Posterior vena cava (tissue), 2 donors: Measurements from ENCODE around the gene UBFD1. TPM values are rescaled to one million over a fixed set of nuclear protein-coding genes. Genes with fewer than 3 reads are reported as not detected.
"Not testable (repeated sequence)": the region's sequence is repeated elsewhere in the genome, so short reads cannot be mapped to it uniquely, and the experiment has no call there.

Source experiments
- DNase-seq: peaks from one replicate; pipeline ENCODE4 v3.0.0-alpha.2; 2020; ENCODE audit warnings: low spot score
- intact Hi-C, 2 donors: fragments of 100-400 bp; cut with DNase I; formaldehyde crosslinking; loops; one replicate each; pipeline versions ENCODE4 v1.14.1 to v1.14.2; 2022 to 2023
- total RNA-seq, 2 donors: library from RNA; stranded (reverse); fragmentation: NEBNext Ultra II Directional; extraction: Animal tissue kit (Norgen Biotek cat#: 25700); gene quantifications; one replicate each; pipeline ENCODE4 v1.2.1, GENCODE V29; 2021
- donor health status: DM: yes; HTN: yes; CAD: no.
- donor health status: DM: yes; HTN: yes; CAD: no.

UBFD1 gene
- total RNA-seq, 2 donors from 2014 or later, result 37.3 to 37.4 TPM

DNA sequence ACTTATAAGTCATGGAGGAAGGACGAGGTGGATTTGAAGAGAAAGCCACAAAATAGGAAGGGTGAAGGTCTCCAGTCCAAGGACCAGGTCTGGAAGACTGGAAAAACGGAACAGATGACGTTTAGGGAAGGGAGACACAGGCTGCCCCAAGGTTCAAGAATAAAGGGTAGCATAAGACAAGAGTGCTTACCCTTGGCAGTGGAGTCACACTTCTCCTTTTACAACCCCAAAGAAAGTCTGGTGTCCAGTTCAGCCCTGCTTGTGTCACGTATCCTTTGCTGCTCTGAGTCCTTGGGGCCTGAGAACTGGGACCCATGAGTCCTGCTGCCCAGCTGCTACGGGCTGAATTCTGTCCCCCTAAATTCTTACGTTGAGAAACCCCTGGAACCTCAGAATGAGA is 34.2 kb upstream of the UBFD1 start:
- DNase-seq, result peak; percentile 11
- intact Hi-C loops, result loop anchor here in 1 of 2 donors (5.0 kb wide), 1 partner anchor 1174 kb away; no protein-coding TSS in a partner anchor

GRCh38 chr16:23523876-23524385 is 33.6 kb upstream of the UBFD1 start:
- peak; percentile 35 for DNase-seq
- intact Hi-C loops, result loop anchor here in 1 of 2 donors (5.0 kb wide), 1 partner anchor 1173 kb away; no protein-coding TSS in a partner anchor

DNA sequence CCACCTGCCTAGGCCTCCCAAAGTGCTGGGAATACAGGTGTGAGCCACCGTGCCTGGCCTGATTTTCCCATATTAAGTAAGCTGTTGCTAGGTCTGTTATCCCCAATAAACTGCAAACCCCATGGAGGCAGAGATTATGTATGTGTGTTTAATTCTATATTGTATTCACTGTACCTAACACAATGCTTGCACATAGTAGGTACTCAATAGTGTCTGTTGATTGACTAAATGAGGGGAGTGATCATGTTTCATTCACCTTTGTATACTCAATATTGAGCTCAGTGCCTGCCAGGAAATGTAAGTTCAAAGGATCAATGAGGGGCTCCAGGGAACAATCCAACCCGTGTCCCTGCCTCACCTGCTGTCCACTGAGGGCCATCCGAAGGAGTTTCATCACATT is 32.6 kb upstream of the UBFD1 start:
- DNase-seq, result no peak
- intact Hi-C loops, result loop anchor here in 1 of 2 donors (5.0 kb wide), 1 partner anchor 1172 kb away; no protein-coding TSS in a partner anchor

- intact Hi-C loops, result no loop called here
- DNase-seq, result peak; percentile 45
These were observed 29.4 kb upstream of the UBFD1 start for GRCh38 chr16:23527961-23528643.

- intact Hi-C loops, result no loop called here
These were observed 28.8 kb upstream of the UBFD1 start for GRCh38 chr16:23528644-23529310.

GRCh38 chr16:23530062-23530461 is 27.5 kb upstream of the UBFD1 start:
- intact Hi-C loops, result no loop called here

More at GRCh38 chr16:23528644-23529310, 28.8 kb upstream of the UBFD1 start:
- no peak for DNase-seq

DNA sequence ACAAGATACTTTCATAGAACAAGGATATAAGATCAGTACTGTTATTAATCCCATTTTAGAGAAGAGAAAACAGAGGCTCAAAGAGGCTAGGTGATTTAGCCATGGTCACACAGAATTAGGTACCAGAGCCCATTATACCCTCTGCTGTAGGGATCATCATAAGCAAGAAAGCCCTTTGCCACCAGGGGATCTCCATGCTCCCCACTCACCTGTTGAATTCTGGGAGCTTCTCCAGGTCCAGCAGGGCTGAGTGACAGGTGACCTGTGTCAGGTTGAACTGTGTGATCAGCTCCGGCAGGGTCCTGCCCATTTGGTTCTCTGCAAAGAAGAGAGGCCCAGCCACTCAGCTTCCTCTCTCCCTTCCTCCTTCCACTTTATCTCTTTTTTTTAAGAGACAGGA is 25.1 kb upstream of the UBFD1 start:
- intact Hi-C loops, result no loop called here
- DNase-seq, result no peak

More at GRCh38 chr16:23530062-23530461, 27.5 kb upstream of the UBFD1 start:
- no peak for DNase-seq

- intact Hi-C loops, result no loop called here
- DNase-seq, result no peak
These were observed 22.4 kb upstream of the UBFD1 start for GRCh38 chr16:23534868-23535860.

- peak; percentile 17 for DNase-seq
- intact Hi-C loops, result no loop called here
These were observed 21.6 kb upstream of the UBFD1 start for GRCh38 chr16:23535901-23536300.

DNA sequence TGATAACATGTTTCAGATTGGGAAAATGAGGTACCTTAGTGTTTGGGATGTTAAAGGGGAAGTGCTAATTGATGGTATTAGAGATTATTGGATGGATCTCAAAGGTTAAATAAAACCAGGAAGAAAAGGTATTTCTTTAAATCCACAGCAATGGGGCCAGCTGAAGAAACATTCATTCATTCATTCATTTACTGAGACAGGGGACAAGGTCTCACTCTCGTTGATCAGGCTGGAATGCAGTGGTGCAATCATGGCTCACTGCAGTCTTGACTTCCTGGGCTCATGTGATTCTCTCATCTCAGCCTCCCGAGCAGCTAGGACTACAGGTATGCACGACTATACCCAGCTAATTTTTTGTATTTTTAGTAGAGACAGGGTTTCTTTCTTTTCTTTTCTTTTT is 20.1 kb upstream of the UBFD1 start:
- intact Hi-C loops, result no loop called here
- DNase-seq, result peak; percentile 3

DNA sequence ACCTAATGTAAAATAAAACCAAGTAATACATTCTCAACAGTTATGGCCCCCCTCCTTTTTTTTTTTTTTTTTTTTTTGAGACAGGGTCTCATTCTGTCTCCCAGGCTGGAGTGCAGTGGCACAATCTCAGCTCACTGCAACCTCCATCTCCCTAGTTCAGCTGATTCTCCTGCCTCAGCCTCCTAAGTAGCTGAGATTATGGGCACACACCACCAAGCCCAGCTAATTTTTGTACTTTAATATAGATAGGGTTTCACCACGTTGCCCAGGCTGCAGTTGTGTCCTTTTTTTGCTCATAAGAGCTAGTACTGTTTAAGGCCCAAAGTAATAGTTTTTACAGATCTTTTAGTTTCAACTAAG is 18.6 kb upstream of the UBFD1 start:
- intact Hi-C loops, result no loop called here
- peak; percentile 0 for DNase-seq

- intact Hi-C loops, result no loop called here
- DNase-seq, result peak; percentile 54
These were observed 17.3 kb upstream of the UBFD1 start for GRCh38 chr16:23539984-23540816.

GRCh38 chr16:23540817-23541178 is 16.7 kb upstream of the UBFD1 start:
- intact Hi-C loops, result not testable (repeated sequence)
- peak; percentile 6 for DNase-seq

GRCh38 chr16:23544436-23544835 is 13.1 kb upstream of the UBFD1 start:
- DNase-seq, result peak; percentile 67
- intact Hi-C loops, result no loop called here

GRCh38 chr16:23549938-23550337 is 7.6 kb upstream of the UBFD1 start:
- DNase-seq, result no peak
- intact Hi-C loops, result no loop called here

- DNase-seq, result no peak
- intact Hi-C loops, result no loop called here
These were observed 5.4 kb upstream of the UBFD1 start for GRCh38 chr16:23552161-23552560.

DNA sequence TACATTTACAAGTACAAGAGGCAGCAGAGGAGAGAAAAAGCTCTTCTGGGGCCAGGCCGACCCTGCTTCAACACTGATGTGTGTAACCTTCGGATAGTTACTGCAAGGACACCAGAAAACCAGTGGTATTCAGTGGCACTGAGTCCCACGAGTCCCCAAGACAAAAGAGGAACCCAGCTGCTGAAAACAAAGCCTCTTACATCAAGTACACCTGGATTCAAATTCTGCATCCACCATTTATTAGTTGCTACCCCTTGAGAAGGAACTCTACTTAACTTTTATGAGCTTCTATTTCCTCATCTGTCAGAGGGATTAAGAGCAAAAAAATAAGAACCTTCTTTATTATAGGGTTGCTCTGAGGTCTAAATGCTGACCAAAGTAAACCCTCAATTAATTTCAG is 3.0 kb upstream of the UBFD1 start:
- no peak for DNase-seq
- intact Hi-C loops, result no loop called here

- intact Hi-C loops, result no loop called here
- DNase-seq, result peak; percentile 85
These were observed 514 bp downstream of the UBFD1 start for GRCh38 chr16:23557779-23558702.
